Neural cell (in vitro differentiated cells): ENCODE data around the gene NBEA. TPM values are rescaled to one million over a fixed set of nuclear protein-coding genes. Genes with fewer than 3 reads are reported as not detected.

Experiments
- H2AFZ ChIP-seq: fragments of 200-600, 300-800 bp; sonication (generic), shearing (Covaris generic); 2 replicates; pipeline ENCODE4 v1.6.0; 2014; ENCODE audit warnings: low read depth, mild to moderate bottlenecking, antibody characterized with exemption, low read length, moderate library complexity
- H3F3A ChIP-seq: fragments of 200-600 bp; shearing (Covaris generic); 2 replicates; pipeline ENCODE4 v1.6.1; 2016; ENCODE audit warnings: mild to moderate bottlenecking, moderate library complexity, mixed read lengths, antibody characterized with exemption, low read length; ENCODE audit not compliant: insufficient read depth, poor library complexity, severe bottlenecking
- H3K27ac ChIP-seq: fragments of 200-600, 300-800 bp; sonication (generic), shearing (Covaris generic); 2 replicates; pipeline ENCODE4 v1.5.1; 2014; ENCODE audit warnings: mild to moderate bottlenecking, low read length, moderate library complexity
- H3K27me3 ChIP-seq: fragments of 300-800, 200-600 bp; sonication (generic), shearing (Covaris generic); 2 replicates; pipeline ENCODE4 v1.6.0; 2014; ENCODE audit warnings: mild to moderate bottlenecking, low read depth, low read length, moderate library complexity; ENCODE audit not compliant: insufficient read depth
- H3K36me3 ChIP-seq: fragments of 300-800, 200-600 bp; sonication (generic), shearing (Covaris generic); 2 replicates; pipeline ENCODE4 v1.5.1; 2014; ENCODE audit warnings: mild to moderate bottlenecking, antibody characterized with exemption, low read length, moderate library complexity; ENCODE audit not compliant: insufficient read depth
- H3K4me2 ChIP-seq: fragments of 300-800, 200-600 bp; sonication (generic), shearing (Covaris generic); 2 replicates; pipeline ENCODE4 v1.6.0; 2014; ENCODE audit warnings: mild to moderate bottlenecking, low read length
- H3K4me3 ChIP-seq: fragments of 300-800, 200-600 bp; sonication (generic), shearing (Covaris generic); 2 replicates; pipeline ENCODE4 v1.5.1; 2014; ENCODE audit warnings: mild to moderate bottlenecking, low read length, moderate library complexity
- H3K79me2 ChIP-seq: fragments of 200-600 bp; shearing (Covaris generic); replicated peaks from 2 replicates; pipeline ENCODE4 v1.6.0; 2014; ENCODE audit warnings: mild to moderate bottlenecking, low read length, moderate library complexity; ENCODE audit not compliant: insufficient read depth
- H3K9ac ChIP-seq: fragments of 300-800, 200-600 bp; sonication (generic), shearing (Covaris generic); 2 replicates; pipeline ENCODE4 v1.6.1; 2016; ENCODE audit warnings: mild to moderate bottlenecking, low read length, mixed read lengths
- H3K9me2 ChIP-seq: fragments of 200-600 bp; shearing (Covaris generic); 2 replicates; pipeline ENCODE4 v1.6.1; 2016; ENCODE audit warnings: mild to moderate bottlenecking, low read length, mixed read lengths; ENCODE audit not compliant: insufficient read depth
- H3K9me3 ChIP-seq: fragments of 200-600, 300-800 bp; sonication (generic), shearing (Covaris generic); 2 replicates; pipeline ENCODE4 v1.6.1; 2016; ENCODE audit warnings: mild to moderate bottlenecking, mixed run types, low read length, moderate library complexity, mixed read lengths
- H4K20me1 ChIP-seq: fragments of 200-600 bp; shearing (Covaris generic); 2 replicates; pipeline ENCODE4 v1.6.1; 2016; ENCODE audit warnings: mild to moderate bottlenecking, mixed run types; ENCODE audit not compliant: insufficient read depth
- CTCF ChIP-seq: fragments of 450-650 bp; IDR thresholded peaks from 2 replicates; pipeline ENCODE4 v1.5.1; 2014; ENCODE audit warnings: antibody characterized with exemption, mild to moderate bottlenecking, moderate library complexity; ENCODE audit not compliant: poor library complexity, severe bottlenecking
- EP300 ChIP-seq: fragments of 450-650 bp; conservative IDR thresholded peaks from 2 replicates; pipeline ENCODE4 v1.6.1; 2014; ENCODE audit warnings: antibody characterized with exemption, mild to moderate bottlenecking, moderate library complexity; ENCODE audit not compliant: poor library complexity, severe bottlenecking
- EZH2 ChIP-seq: fragments of 200-600, 300-800 bp; shearing (Covaris generic), sonication (generic); IDR thresholded peaks from 2 replicates; pipeline ENCODE4 v1.6.1; 2014; ENCODE audit warnings: antibody characterized with exemption, low read length, borderline replicate concordance, mild to moderate bottlenecking; ENCODE audit not compliant: insufficient read depth, poor library complexity, severe bottlenecking
- MXI1 ChIP-seq: fragments of 450-650 bp; conservative IDR thresholded peaks from 2 replicates; pipeline ENCODE4 v1.6.1; 2014; ENCODE audit warnings: antibody characterized with exemption, mild to moderate bottlenecking; ENCODE audit not compliant: poor library complexity, severe bottlenecking
- POLR2AphosphoS5 ChIP-seq: IDR thresholded peaks from 2 replicates; pipeline ENCODE4 v1.6.1; 2012
- RAD21 ChIP-seq: fragments of 450-650 bp; conservative IDR thresholded peaks from 2 replicates; pipeline ENCODE4 v1.6.1; 2014; ENCODE audit warnings: antibody characterized with exemption, mild to moderate bottlenecking, moderate library complexity
- REST ChIP-seq: IDR thresholded peaks from 2 replicates; pipeline ENCODE4 v1.6.1; 2012; ENCODE audit warnings: borderline replicate concordance
- SMC3 ChIP-seq: fragments of 450-650 bp; conservative IDR thresholded peaks from 2 replicates; pipeline ENCODE4 v1.6.1; 2014; ENCODE audit warnings: antibody characterized with exemption, mild to moderate bottlenecking, moderate library complexity; ENCODE audit not compliant: poor library complexity
- polyA plus RNA-seq: library from polyadenylated mRNA; depleted of rRNA; stranded (reverse); fragments of >200 nt; gene quantifications from 2 replicates; pipeline ENCODE4 v1.2.3, GENCODE V29; 2014

The NBEA gene
- polyA plus RNA-seq, 1 donor from 2014 or later = 55.8 TPM

GRCh38 chr13:35260316-35260715 lies 318.2 kb downstream of the NBEA start:
- no peak overlapping the region for H3K27ac ChIP-seq
- H3K9me3 ChIP-seq = peaks cover 1% of the 10 kb centered on the region
- no peaks in the 10 kb centered on the region for H3K9me2 ChIP-seq
- H3K27me3 ChIP-seq = no peaks in the 10 kb centered on the region
- no peak for TF ChIP-seq REST
- no peak for TF ChIP-seq MXI1
- TF ChIP-seq CTCF = no peak
- TF ChIP-seq POLR2AphosphoS5 = no peak
- no peak overlapping the region for H2AFZ ChIP-seq
- H3K9ac ChIP-seq = no peak overlapping the region
- no peaks in the 10 kb centered on the region for H4K20me1 ChIP-seq
- H3K36me3 ChIP-seq = no peaks in the 10 kb centered on the region
- H3K79me2 ChIP-seq = no peaks in the 10 kb centered on the region
- no peaks in the 10 kb centered on the region for H3F3A ChIP-seq
- no peak overlapping the region for H3K4me3 ChIP-seq
- no peak overlapping the region for H3K4me2 ChIP-seq

- no peaks in the 10 kb centered on the region for H3F3A ChIP-seq
- no peak for TF ChIP-seq CTCF
- no peak for TF ChIP-seq EZH2
- no peak for TF ChIP-seq RAD21
- TF ChIP-seq MXI1 = no peak
- H3K79me2 ChIP-seq = no peaks in the 10 kb centered on the region
- H3K4me3 ChIP-seq = no peak overlapping the region
- H3K27me3 ChIP-seq = no peaks in the 10 kb centered on the region
- no peaks in the 10 kb centered on the region for H3K9me2 ChIP-seq
- no peaks in the 10 kb centered on the region for H3K36me3 ChIP-seq
- peaks cover 6% of the 10 kb centered on the region for H3K9me3 ChIP-seq
- no peak overlapping the region for H2AFZ ChIP-seq
- no peak overlapping the region for H3K4me2 ChIP-seq
- H3K9ac ChIP-seq = no peak overlapping the region
- no peak overlapping the region for H3K27ac ChIP-seq
- no peaks in the 10 kb centered on the region for H4K20me1 ChIP-seq
Observed at GRCh38 chr13:35266412-35266811, 324.3 kb downstream of the NBEA start.

GRCh38 chr13:35278917-35279316 lies 336.8 kb downstream of the NBEA start:
- H3K36me3 ChIP-seq = no peaks in the 10 kb centered on the region
- H3K9me3 ChIP-seq = no peaks in the 10 kb centered on the region
- H3K9me2 ChIP-seq = no peaks in the 10 kb centered on the region
- H3K9ac ChIP-seq = no peak overlapping the region
- no peak overlapping the region for H3K4me3 ChIP-seq
- H3F3A ChIP-seq = no peaks in the 10 kb centered on the region
- no peak overlapping the region for H3K27ac ChIP-seq
- H4K20me1 ChIP-seq = no peaks in the 10 kb centered on the region
- no peaks in the 10 kb centered on the region for H3K79me2 ChIP-seq
- H2AFZ ChIP-seq = no peak overlapping the region
- H3K27me3 ChIP-seq = no peaks in the 10 kb centered on the region
- H3K4me2 ChIP-seq = no peak overlapping the region
- no peak for TF ChIP-seq REST
- no peak for TF ChIP-seq SMC3
- TF ChIP-seq MXI1 = no peak
- TF ChIP-seq POLR2AphosphoS5 = no peak
- no peak for TF ChIP-seq RAD21
- no peak for TF ChIP-seq CTCF
- no peak for TF ChIP-seq EP300
